ENCODE data around the gene GFRA1. TPM values are rescaled to one million over a fixed set of nuclear protein-coding genes. Genes with fewer than 3 reads are reported as not detected.

Gene GFRA1
- total and polyA plus RNA-seq, 2 donors (not counting 3 experiments of a cell fraction or from before 2014, with no cell fraction given) = 0.22 to 0.88 TPM

GRCh38 chr10:116226053-116226452 is 47.0 kb downstream of the GFRA1 start:
- Histone ChIP-seq H3K4me2 (ENCODE audit: insufficient read depth, low read length) (no peak overlapping the region), H2AFZ (ENCODE audit: low read depth, low read length) (no peak overlapping the region), H3K9me1 (replicated peaks; ENCODE audit: control insufficient read depth, extremely low read depth, insufficient read depth, low read length) (no peaks in the 10 kb centered on the region), H3K4me1 (ENCODE audit: control insufficient read depth, extremely low read depth, insufficient read depth, low read length) (no peaks in the 10 kb centered on the region), H4K20me1 (replicated peaks; ENCODE audit: control insufficient read depth, extremely low read depth, insufficient read depth, low read length) (no peaks in the 10 kb centered on the region), H3K36me3 (ENCODE audit: control insufficient read depth in 2 of 2, extremely low read depth in 1 of 2, insufficient read depth in 2 of 2, low read length in 2 of 2) (no peaks in the 10 kb centered on the region), H3K9me3 (replicated peaks; ENCODE audit: control insufficient read depth, insufficient read depth, low read length) (no peaks in the 10 kb centered on the region), H3K9ac (replicated peaks; ENCODE audit: extremely low read depth, insufficient read depth, low read length) (no peak overlapping the region), H3K27ac (ENCODE audit: insufficient read depth, low read depth, low read length) (no peak overlapping the region), H3K4me3 (replicated peaks in 1 of 3; ENCODE audit: insufficient read depth in 1 of 3, low read depth in 1 of 3, low read length in 3 of 3) (no peak overlapping the region), H3K79me2 (ENCODE audit: control insufficient read depth, insufficient read depth, low read length) (no peaks in the 10 kb centered on the region), H3K27me3 (ENCODE audit: control insufficient read depth in 2 of 2, insufficient read depth in 2 of 2, low read length in 2 of 2) (no peaks in the 10 kb centered on the region)
- BruUV-seq (replicated peaks) = no TSS peak
- TF ChIP-seq EZH2 (IDR thresholded peaks at IDR 0.05; ENCODE audit: borderline replicate concordance, low read depth, low read length, severe bottlenecking) (no peak), POLR2A (IDR thresholded peaks at IDR 0.05; ENCODE audit: low read depth, low read length) (no peak), GATA2 (IDR thresholded peaks at IDR 0.05; ENCODE audit: insufficient read depth, insufficient read length, low read depth, low read length) (no peak), POLR2AphosphoS5 (IDR thresholded peaks at IDR 0.05; ENCODE audit: insufficient read depth, low read depth, low read length) (no peak), MYC (IDR thresholded peaks at IDR 0.05; ENCODE audit: low read depth, low read length) (no peak), FOS (IDR thresholded peaks at IDR 0.05; ENCODE audit: borderline replicate concordance, insufficient read depth, low read length) (no peak), JUN (IDR thresholded peaks at IDR 0.05; ENCODE audit: borderline replicate concordance, insufficient read depth, insufficient read length, low read depth) (no peak), MAX (IDR thresholded peaks at IDR 0.05; ENCODE audit: insufficient read depth, insufficient read length) (no peak), CTCF (IDR thresholded peaks at IDR 0.05; ENCODE audit: extremely low read depth in 1 of 2, insufficient read depth in 1 of 2, low read depth in 1 of 2, low read length in 2 of 2) (no peak)
- no peak for FAIRE-seq
- ChIA-PET CTCF (no interaction called here), POLR2A (no interaction called here)
- no peak for DNase-seq (ENCODE audit: low read depth, low spot score)
- dilution Hi-C loops (cut with MboI; ENCODE audit: extremely low pct_ligation_motif_present, low sequenced_read_pairs) = no loop called here
- intact Hi-C loops (cut with micrococcal nuclease) = no loop called here
